GM12891 (cell line): ENCODE data around the gene UBE2D3.

Experiments used
- POLR2A ChIP-seq: IDR thresholded peaks from 2 replicates; pipeline ENCODE4 v1.6.1; 2011; ENCODE audit warnings: low read depth, low read length, control low read depth
- TAF1 ChIP-seq: IDR thresholded peaks from 2 replicates; pipeline ENCODE4 v1.6.1; 2011; ENCODE audit warnings: low read depth, low read length, control low read depth

DNA sequence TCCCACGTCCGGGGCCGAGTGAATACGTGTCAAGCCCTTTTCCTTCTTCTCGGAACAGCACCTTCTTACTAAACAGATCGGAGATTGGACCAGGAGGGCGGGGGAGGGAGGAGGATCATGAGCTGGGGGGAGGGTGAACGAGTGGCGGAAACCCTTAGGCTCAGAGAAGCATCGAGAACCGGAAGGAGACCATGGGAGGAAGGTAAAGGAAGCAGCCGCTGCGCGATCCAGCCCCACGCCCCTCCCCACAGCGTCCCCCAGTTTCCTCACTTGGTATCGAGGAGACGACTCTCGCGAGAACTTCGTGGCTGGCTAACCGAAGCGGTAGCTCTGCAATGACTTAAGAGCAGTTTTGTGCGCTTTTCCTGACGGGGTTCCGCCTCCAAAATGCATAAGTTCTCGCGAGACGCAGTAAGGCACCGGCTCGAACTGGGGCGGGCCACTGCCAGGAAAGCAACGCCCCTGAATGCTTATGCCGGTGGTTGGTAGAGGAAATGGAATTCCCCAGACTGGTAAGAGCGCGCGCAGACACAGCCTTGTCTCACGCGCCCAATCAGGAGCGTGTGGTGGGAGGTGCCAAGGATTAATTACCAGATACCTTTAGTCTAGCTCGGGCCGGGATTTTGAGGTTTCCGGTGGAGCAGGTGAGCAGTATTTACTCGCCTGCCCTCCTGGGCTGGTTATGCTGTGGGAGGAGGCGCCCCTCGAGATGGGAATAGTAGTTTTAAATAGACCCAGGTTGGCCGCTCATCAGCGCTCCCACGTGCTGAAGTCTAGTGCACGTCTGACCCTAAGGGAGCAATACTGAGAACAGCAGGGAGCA is 534 bp upstream of the UBE2D3 start:
- TF ChIP-seq TAF1 (peak; percentile 66), POLR2A (peak; percentile 85)
